Measurements from ENCODE around the gene RCOR2. TPM values are rescaled to one million over a fixed set of nuclear protein-coding genes. Genes with fewer than 3 reads are reported as not detected.

The RCOR2 gene
- total and polyA plus RNA-seq, 2 of the 13 experiments (the other 11 are each of a cell fraction or from before 2014, with no cell fraction given), result 8.3 to 8.5 TPM

- TF ChIP-seq ZBED4 (CRISPR knock-in tag; IDR thresholded peaks at IDR 0.05; ENCODE audit: borderline replicate concordance) (no peak), SP1 (IDR thresholded peaks at IDR 0.05) (no peak), SP1 (CRISPR knock-in tag; IDR thresholded peaks at IDR 0.05) (no peak), ATF2 (CRISPR knock-in tag; IDR thresholded peaks at IDR 0.05) (no peak), SMAD3 (CRISPR knock-in tag; IDR thresholded peaks at IDR 0.05) (no peak), PATZ1 (CRISPR knock-in tag; IDR thresholded peaks at IDR 0.05) (peak; percentile 80), SAP130 (CRISPR knock-in tag; IDR thresholded peaks at IDR 0.05; ENCODE audit: low read depth) (peak; percentile 82), CBX5 (CRISPR knock-in tag; IDR thresholded peaks at IDR 0.05; ENCODE audit: borderline replicate concordance) (no peak), ZNF878 (CRISPR knock-in tag; IDR thresholded peaks at IDR 0.05) (no peak), E2F2 (CRISPR knock-in tag; IDR thresholded peaks at IDR 0.05; ENCODE audit: borderline replicate concordance) (no peak), ZNF225 (CRISPR knock-in tag; IDR thresholded peaks at IDR 0.05) (no peak), SNAPC4 (CRISPR knock-in tag; IDR thresholded peaks at IDR 0.05) (peak; percentile 32; the same call in 1 of the 2 replicates), ISL2 (CRISPR knock-in tag; IDR thresholded peaks at IDR 0.05) (peak; percentile 39; the same call in 1 of the 2 replicates), ZNF563 (CRISPR knock-in tag; IDR thresholded peaks at IDR 0.05) (no peak), FOXM1 (CRISPR knock-in tag; IDR thresholded peaks at IDR 0.05) (no peak)
Measured at GRCh38 chr11:63920126-63920938, 3.4 kb upstream of the RCOR2 start (continued).

Data from HepG2 (cell line).